ENCODE results near the gene DKK2. TPM values are rescaled to one million over a fixed set of nuclear protein-coding genes. Genes with fewer than 3 reads are reported as not detected.

DKK2 gene
- total RNA-seq, 2 donors from 2014 or later: 1.8 to 4.1 TPM

DNA sequence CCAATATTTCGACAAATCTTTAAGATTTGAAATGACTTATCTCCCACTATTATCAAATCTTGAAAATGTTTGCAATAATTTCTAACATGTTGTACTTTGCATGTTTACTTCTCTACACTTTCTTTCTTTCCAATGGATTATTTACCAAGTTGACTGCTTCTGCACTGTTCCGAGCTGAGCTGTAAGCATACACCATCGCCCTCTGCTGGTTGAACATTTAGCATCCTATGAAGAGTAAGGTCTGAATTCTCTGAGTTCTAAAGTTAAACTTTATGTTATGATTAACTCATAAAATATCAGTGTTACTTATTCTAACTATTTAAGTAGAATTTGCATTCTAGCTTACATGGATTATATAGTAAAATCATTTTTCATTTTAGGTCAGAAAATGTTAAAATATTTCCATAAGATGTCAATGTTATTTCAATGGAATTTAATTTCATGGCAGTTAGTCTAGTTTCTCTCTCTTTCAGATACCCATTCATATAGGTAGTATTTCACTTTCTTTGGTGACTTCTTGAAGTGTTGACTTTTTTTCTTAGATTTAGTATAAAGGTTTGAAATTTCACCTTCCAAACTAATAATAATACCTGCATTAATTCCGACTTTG is 137.4 kb downstream of the DKK2 start:
- H3K27me3 ChIP-seq: no peaks in the 10 kb centered on the region
- no peaks in the 10 kb centered on the region for H3K36me3 ChIP-seq
- no peak overlapping the region for H3K4me3 ChIP-seq
- H3K27ac ChIP-seq: no peak overlapping the region
- TF ChIP-seq, protein P1, sequence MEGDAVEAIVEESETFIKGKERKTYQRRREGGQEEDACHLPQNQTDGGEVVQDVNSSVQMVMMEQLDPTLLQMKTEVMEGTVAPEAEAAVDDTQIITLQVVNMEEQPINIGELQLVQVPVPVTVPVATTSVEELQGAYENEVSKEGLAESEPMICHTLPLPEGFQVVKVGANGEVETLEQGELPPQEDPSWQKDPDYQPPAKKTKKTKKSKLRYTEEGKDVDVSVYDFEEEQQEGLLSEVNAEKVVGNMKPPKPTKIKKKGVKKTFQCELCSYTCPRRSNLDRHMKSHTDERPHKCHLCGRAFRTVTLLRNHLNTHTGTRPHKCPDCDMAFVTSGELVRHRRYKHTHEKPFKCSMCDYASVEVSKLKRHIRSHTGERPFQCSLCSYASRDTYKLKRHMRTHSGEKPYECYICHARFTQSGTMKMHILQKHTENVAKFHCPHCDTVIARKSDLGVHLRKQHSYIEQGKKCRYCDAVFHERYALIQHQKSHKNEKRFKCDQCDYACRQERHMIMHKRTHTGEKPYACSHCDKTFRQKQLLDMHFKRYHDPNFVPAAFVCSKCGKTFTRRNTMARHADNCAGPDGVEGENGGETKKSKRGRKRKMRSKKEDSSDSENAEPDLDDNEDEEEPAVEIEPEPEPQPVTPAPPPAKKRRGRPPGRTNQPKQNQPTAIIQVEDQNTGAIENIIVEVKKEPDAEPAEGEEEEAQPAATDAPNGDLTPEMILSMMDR (IDR thresholded peaks at IDR 0.05): peak in 1 of 2 donors; percentile 57
- H3K9me3 ChIP-seq: no peaks in the 10 kb centered on the region
- no peak for DNase-seq (ENCODE audit: low spot score)
- no peaks in the 10 kb centered on the region for H3K4me1 ChIP-seq

DNA sequence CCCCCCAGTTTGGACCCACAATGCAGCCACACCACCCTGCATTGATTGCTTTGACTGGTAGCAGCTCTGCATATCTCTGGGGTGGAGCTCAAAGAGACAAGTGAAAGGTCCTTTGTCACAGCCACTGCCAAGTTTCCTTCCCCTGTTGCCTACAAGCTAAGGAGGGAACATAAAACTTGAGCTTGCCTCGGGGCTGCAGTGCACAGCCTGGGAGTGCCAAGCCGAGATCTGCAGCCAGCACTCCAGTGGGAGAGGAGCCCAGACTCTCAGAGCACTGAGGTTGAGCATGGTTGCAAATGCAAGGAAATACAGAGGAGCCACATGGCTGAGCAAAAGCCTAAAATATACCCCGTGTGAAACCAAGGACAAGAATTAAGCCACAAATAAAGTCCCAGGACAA is 142.2 kb downstream of the DKK2 start:
- Histone ChIP-seq H3K27me3 (no peaks in the 10 kb centered on the region), H3K4me1 (no peaks in the 10 kb centered on the region), H3K27ac (no peak overlapping the region), H3K36me3 (no peaks in the 10 kb centered on the region), H3K4me3 (no peak overlapping the region), H3K9me3 (no peaks in the 10 kb centered on the region)
- TF ChIP-seq, protein P1 (IDR thresholded peaks at IDR 0.05): no peak
- no peak for DNase-seq (ENCODE audit: low spot score)

DNA sequence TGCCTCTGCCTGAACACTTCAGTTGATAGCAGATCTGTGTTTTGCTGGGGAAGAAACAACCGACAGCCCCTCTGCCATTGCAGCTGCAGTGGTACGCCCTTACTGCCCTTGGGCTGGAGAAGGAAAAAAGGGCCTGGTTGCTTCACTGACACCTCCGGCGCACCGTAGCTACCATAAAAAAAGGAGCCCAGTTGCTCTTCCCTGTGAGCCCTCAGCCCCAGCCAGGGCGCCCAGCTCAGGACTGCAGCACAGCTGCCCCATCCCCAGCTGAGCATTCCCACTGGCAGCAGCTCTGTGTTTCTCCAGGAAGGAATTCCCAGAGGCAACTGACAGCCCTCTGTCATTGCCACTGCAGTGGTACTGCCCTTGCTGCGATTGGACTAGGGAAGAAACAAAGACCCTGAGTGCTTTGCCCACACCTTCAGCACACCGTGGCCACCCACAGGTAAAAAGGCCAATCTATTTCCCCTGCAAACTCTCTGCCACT is 142.7 kb downstream of the DKK2 start:
- no peaks in the 10 kb centered on the region for H3K9me3 ChIP-seq
- no peaks in the 10 kb centered on the region for H3K27me3 ChIP-seq
- no peaks in the 10 kb centered on the region for H3K4me1 ChIP-seq
- TF ChIP-seq, protein P1 (IDR thresholded peaks at IDR 0.05): no peak
- H3K4me3 ChIP-seq: no peak overlapping the region
- no peak overlapping the region for H3K27ac ChIP-seq
- no peak for DNase-seq (ENCODE audit: low spot score)
- no peaks in the 10 kb centered on the region for H3K36me3 ChIP-seq

DNA sequence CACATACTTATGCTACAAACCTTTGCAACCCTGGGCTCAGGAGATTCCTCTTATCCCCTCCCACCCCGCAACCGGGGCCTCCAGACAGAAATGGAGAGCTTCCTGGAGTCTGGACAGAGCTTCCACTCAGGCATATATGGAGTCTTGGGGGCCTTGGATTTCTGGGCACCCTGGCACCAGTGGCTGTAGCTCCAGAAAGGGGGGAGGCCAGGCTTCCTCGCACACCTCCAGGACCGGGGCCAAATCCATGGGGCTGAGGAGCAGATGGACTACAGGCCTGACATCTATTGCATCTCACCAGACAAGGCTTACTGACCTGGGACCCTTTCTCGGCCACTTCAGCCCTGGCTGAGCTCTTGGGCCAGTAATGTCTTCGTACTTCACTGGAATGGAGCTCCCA is 143.3 kb downstream of the DKK2 start:
- Histone ChIP-seq H3K4me1 (no peaks in the 10 kb centered on the region), H3K9me3 (no peaks in the 10 kb centered on the region), H3K27me3 (no peaks in the 10 kb centered on the region), H3K4me3 (no peak overlapping the region), H3K27ac (no peak overlapping the region), H3K36me3 (no peaks in the 10 kb centered on the region)
- DNase-seq (ENCODE audit: low spot score): no peak
- TF ChIP-seq, protein P1 (IDR thresholded peaks at IDR 0.05): no peak

DNA sequence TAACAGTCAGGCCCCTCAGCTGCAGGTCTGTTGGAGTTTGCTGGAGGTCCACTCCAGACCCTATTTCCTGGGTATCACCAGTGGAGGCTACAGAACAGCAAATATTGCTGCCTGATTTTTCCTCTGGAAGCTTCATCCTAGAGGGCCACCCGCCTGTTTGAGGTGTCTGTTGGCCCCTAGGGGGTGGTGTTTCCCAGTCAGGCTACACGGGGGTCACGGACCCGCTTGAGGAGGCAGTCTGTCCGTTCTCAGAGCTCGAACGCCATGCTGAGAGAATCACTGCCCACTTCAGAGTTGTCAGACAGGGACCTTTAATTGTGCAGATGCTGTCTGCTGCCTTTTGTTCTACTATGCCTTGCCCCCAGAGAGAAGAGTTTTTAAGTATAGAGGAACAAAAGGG is 160.8 kb downstream of the DKK2 start:
- Histone ChIP-seq H3K27ac (no peak overlapping the region), H3K27me3 (no peaks in the 10 kb centered on the region), H3K36me3 (no peaks in the 10 kb centered on the region), H3K4me3 (no peak overlapping the region), H3K4me1 (no peaks in the 10 kb centered on the region), H3K9me3 (no peaks in the 10 kb centered on the region)
- no peak for DNase-seq (ENCODE audit: low spot score)
- TF ChIP-seq, protein P1 (IDR thresholded peaks at IDR 0.05): no peak
